GM21576 (cell line): ENCODE data around the gene NMT2.
A peak's percentile ranks its signal among the peaks of the same experiment; 100 is the strongest.
"Not testable (repeated sequence)": the region's sequence is repeated elsewhere in the genome, so short reads cannot be mapped to it uniquely, and the experiment has no call there.

ENCODE experiments used
- ATAC-seq: cut with Tn5 transposase; IDR thresholded peaks from one replicate; pipeline ENCODE4 v1.9.1; 2021; ENCODE audit warnings: mild to moderate bottlenecking, moderate library complexity; ENCODE audit not compliant: unreplicated experiment

Gene NMT2

GRCh38 chr10:15168291-15168785 lies at the start of gene NMT2:
NMT2 (minus strand) TSS chr10:15168693; CDS start chr10:15168612, 81 bp downstream.
- ATAC-seq, result peak; percentile 86

DNA sequence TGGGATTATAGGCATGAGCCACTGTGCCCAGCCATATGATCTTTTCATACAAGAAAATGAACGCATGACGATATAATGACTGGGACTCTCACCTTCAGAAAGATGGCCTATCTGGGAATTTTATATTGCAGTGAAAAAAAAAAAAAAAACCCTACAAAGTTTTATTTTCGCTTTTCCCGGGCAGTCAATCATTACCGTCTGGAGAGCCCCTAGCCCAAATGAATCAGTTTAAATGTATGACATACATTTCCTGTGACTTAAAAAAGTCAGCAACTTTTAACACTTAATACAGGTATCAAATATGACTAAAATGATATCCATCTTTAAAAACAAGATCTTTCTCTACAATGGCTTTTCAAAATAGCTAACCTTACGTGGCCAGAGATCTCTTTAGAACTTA lies 48.2 kb upstream of the NMT2 start:
- ATAC-seq, result no peak

DNA sequence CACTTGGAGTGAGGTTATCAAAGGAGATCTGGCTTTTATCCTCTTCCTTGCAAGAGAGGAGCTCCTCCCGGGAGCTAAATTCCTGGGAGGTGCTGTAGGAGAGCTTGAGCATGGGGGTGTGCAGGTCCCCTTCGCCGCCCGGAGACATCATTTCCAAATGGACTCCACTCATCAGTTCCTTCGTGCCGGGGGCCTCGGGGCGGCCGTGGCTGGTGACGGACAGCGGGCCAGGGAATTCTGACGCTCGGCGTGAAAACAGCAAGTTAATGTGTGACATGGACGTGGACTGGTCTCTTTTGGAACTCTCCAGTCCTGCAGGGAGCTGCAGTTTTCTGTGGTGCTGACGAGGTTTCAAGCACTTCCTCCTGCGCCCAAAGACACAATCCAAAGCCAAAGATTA lies 45.7 kb upstream of the NMT2 start:
- ATAC-seq, result no peak

DNA sequence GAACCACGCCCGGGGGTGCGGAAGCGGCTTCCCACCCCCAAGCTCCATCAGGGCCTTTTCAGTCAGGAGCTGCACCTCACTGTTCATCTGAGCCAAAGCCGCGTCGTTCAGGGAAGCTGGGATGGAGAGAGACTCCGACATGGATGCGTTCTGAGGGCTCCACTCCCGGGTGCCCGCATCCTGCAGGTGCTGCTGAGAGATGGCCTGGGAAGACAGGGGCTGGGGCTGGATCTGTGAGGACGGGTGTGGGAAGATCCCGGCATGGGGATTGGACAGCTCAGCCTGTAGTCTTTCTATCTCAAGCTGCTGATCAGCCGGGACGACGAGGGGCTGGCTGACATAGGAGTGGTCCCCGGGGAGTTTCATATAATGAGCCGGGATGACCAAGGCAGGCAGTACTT lies 45.0 kb upstream of the NMT2 start:
- no peak for ATAC-seq

- no peak for ATAC-seq
Measured at GRCh38 chr10:15211464-15211979, 43.0 kb upstream of the NMT2 start.

DNA sequence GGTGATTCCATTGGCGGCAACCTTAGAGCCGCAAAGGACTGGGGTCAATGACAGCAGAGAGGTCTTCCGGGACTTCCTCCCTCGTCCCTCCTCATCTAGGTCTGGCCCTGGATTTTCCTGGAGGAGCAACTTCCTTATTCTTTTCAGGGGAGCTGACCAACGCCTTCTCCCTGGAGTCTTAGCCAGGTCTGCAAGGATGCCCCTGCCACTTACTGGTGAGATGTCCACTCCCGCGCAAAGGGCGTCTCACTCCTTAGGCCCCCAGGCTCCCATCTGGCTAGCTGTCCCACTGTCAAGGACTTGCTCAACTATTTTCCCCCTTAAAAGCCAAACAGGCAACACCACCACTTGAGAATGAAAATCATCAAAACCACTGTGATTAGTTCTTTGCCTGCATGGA lies 42.0 kb upstream of the NMT2 start:
- no peak for ATAC-seq

DNA sequence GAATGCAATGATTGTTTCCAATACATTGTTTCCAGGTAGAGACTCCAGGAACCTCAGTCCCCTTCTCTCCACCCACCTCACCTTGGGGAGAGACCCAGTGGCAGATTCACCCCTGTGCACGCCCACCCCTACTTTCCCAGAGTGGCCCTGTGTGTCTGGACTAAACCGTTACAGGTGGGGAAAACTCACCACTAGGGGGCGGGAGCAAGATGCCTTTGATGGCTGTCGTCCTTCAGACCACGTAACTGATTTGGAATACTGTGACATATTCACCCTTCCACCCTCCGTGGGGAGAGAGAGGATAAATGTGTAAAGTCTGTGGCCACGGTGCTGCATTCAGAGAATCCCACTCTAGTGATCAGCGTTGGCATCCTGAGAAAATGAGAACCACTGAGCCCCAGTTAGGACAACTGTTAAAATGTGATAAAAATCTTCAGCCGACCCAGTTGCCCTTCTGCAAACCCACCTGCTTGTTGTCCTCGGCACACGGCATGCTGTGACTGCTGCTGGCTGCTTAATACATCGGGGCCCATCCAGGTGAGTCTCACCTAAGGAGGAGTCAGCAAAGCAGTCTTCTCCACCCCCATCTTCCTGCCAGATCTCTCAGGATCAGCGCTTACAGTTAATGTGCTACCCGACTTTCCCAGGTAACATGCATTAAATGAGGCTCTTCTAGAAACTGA lies 41.5 kb upstream of the NMT2 start:
- no peak for ATAC-seq

DNA sequence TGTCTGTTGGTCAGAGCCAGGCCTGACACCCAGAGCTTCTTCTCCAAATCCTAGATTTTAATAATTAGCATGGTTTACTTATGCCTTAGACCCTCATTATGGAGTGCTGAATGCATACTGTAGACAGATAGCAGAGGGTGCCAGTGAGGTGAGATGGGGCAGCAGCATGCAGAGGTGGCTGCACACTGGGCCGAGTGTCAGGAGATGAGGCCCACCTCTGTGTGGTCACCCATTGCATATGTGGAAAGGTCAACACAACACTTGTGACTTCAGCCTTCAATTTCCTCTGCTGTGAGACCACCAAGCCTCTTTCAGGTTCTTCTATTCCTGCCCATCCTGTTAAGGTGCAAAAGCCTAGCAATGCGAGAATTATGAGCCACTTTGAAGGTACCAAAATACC lies 39.7 kb upstream of the NMT2 start:
- ATAC-seq, result no peak

- ATAC-seq, result not testable (repeated sequence)
Measured at GRCh38 chr10:15207410-15207809, 38.9 kb upstream of the NMT2 start.

DNA sequence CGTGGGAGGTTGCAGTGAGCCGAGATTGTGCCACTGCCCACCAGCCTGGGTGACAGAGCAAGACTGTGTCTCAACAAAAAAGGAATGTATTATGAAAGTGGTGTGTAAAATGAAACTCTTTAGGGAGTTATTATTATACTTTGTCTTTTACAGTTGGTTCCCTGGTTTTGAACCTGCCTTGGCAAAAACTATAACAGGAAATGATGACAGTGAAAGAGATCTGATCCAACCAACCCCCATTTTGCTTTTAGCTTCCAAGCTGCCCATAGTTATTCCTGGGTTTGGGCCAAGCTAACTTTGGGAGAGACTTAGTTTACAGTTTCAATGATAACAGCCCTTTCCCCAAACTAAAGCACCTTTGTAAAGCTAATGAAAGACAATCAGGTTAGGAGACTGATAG lies 34.1 kb upstream of the NMT2 start:
- ATAC-seq, result no peak

- not testable (repeated sequence) for ATAC-seq
Measured at GRCh38 chr10:15202301-15202621, 33.8 kb upstream of the NMT2 start.

- ATAC-seq, result no peak
Measured at GRCh38 chr10:15201589-15202300, 33.3 kb upstream of the NMT2 start.

GRCh38 chr10:15200626-15201025 lies 32.1 kb upstream of the NMT2 start:
- no peak for ATAC-seq

- ATAC-seq, result no peak
Measured at GRCh38 chr10:15197911-15198310, 29.4 kb upstream of the NMT2 start.

- ATAC-seq, result no peak
Measured at GRCh38 chr10:15197276-15197675, 28.8 kb upstream of the NMT2 start.

DNA sequence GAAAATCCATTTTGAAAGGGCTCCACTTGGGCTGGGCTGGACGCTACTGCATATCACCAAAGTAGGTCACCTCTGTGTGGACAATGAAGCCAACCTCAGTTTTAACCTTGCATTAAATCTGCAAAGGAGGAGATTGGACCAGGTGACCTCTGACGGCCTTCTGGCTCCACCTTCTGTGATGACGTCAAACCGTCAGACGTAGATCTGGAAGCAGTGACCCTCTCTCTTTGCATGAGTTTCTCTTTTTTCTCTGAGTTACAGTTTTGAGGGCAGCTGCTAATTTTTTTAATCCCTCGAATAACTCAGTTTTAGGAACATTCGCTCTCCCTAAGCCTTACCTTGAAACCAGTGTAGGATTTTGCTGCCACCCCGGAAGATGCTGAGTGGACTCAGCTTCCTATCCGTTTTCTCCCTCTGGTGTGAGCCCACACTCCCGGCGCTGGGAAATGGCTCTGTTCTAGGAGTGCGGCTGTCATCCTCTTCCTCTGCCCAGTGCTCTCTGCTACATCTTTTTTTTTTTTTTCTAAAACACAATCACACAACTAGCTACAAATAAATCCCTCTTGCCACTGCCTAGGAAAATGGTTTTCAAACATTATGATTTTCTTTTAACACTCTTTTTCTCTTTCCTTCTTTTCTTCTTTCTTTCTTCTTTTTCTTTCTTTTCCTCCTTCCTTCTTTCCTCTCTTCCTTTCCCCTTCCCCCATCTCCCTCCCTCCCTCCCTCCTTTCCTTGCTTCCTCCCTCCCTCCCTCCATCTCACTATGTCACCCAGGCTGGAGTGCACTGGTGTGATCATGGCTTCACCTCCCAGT lies 27.7 kb upstream of the NMT2 start:
- ATAC-seq, result no peak

DNA sequence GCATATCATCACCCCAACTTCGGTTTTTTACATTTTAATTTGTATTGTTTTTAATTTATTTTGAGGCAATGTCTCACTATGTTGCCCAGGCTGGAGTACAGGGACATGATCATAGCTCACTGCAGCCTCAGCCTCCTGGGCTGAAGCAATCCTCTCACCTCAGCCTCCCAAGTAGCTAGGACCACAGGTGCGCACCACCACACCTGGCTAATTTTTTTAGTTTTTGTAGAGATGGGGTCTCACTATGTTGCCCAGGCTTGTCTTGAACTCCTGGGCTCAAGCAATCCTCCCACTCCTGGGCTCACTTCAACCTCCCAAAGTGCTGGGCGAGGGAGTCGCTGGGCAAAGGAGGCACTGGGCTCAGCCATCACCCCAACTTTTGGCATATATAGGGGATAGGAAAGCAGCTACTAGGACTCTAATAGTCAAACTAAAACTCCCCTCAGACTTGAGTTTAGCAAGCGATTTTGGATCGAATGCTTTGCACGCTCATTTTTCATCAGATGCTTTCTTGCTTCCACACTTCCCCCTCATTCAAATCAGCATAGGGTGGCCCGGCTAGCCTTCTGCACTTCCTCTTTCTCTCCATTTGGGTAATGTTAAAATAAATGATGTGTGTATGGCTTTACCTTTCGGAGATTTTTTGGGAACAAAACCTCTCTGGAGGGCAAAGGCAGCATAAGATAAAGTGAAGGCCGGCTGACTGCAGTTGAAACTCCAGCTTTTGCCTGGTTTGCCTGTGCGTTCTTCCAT lies 20.8 kb upstream of the NMT2 start:
- ATAC-seq, result no peak

GRCh38 chr10:15188603-15189002 lies 20.1 kb upstream of the NMT2 start:
- no peak for ATAC-seq

DNA sequence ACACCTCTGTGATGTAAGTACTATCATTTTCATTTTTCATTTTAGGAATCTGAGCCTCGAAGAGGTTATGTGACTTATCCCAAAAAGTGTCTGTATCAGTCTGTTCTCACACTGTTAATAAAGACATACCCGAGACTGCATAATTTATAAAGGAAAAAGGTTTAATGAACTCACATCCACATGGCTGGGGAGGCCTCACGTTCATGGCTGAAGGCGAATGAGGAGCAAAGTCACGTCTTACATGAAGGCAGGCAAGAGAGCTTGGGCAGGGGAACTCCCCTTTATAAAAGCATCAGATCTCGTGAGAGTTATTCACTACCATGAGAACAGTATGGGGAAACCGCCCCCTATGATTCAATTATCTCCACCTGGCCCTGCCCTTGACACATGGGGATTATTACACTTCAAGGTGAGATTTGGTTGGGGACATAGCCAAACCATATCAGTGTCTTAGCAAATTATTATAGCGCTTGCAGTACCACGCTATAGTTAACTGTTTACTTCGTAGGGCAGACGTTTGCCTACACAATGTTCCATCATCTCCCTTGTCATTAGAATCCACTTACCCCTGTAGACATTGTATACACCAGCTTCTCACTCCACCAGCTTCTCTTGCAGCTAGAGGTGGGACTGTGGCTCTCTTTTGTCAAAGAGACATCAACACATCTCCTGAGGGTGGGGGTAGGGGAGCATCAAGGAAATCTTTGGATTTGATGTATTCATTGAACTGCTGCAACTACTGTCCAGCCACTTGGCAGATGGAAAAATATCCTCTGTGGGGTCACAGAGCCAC lies 15.4 kb upstream of the NMT2 start:
- no peak for ATAC-seq
